Stimulated activated CD4-positive, alpha-beta T cell treated with anti-CD3 and anti-CD28 coated beads, Interleukin-1b, Interleukin-23, amount 100 ng/mL, for 4 hours (primary cell): Measurements from ENCODE around the gene POLDIP2.
"Not testable (repeated sequence)": the region's sequence is repeated elsewhere in the genome, so short reads cannot be mapped to it uniquely, and the experiment has no call there.

Experiments
- DNase-seq, 2 donors: peaks; one replicate each; pipeline ENCODE4 v3.0.0-alpha.2; 2020; ENCODE audit warnings: low read depth in 2 of 2

Gene POLDIP2

GRCh38 chr17:28365487-28365886, 8.2 kb upstream of the POLDIP2 start:
- DNase-seq = no peak

DNA sequence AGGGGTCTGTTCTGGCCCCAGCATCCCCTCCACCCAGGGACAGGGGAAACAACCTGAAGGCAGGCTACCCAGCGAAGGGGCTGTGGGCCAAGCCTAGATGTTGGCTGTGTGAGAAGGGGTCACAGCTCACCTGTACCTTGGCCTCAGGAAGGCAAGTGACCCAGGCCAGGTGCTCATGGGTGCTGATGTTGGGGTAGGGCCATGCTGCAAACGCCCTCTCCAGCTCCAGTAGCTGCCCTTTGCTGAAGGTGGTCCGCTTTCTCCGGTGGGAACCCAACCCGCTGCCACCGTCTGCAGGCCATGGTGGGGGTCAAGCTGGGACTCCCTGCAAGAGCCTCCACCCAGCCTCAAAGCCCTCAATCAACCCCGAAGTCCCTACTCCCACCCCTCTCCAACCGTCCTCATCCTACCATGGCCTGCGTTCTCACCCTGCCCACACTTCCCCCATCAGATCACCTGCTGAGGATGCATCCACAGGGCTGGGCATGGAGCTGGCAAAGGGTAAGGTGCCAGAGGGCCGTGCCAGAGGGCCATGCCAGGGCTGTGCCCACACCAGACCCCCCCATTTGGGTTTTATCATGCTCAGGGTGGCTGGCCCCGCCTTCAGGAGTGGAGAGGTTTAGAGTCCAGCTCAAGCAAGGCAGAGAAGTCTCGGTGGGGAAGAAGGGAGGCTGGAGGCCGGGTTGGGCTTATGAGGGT, 7.5 kb upstream of the POLDIP2 start, which contains the start of gene SEBOX:
SEBOX (minus strand) TSS at position 535 of the 699 bp plus-strand sequence; CDS start at position 487, 48 bp downstream.
- DNase-seq = no peak

DNA sequence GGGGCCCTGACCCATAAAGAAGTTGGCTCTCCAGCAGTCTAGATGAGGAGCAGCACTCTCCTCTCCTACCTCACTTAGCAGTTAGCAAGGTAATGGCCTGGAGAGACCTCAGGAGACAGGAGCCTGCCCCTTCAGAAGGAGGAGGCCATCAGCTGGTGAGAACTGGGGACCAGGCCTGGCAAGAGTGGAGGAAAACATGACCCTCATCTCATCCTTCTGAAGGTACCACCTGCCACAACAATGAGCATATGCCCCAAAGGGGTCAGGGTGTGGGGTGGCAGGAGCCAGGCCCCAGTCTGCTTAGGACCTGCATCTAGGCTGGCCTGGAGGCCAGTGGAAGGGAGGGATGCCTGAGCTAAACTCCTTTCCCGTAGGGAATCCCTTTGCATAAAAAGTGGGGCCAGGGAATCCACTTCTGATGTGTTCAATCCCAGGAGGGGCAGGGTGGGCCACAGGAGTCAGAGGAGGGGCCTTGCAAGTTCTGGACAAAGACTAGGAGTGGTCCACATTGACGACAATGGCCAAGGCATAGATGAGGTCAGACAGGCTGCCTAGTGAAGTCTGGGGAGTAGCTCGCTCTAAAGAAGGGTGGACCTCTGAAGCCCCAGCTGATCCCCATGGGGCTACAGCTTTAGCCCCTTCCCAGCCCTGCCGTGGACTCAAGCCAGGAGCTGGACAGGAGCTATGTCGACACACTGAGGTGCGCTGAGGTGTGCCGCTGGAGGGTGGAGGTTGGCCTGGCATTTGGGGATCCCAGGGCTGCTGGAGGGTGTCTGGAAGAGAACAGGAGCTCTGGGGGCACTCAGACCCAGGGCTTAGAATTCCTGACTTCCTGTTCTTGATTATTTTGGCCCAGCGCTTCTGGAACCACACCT, 6.7 kb upstream of the POLDIP2 start:
- DNase-seq = no peak

DNA sequence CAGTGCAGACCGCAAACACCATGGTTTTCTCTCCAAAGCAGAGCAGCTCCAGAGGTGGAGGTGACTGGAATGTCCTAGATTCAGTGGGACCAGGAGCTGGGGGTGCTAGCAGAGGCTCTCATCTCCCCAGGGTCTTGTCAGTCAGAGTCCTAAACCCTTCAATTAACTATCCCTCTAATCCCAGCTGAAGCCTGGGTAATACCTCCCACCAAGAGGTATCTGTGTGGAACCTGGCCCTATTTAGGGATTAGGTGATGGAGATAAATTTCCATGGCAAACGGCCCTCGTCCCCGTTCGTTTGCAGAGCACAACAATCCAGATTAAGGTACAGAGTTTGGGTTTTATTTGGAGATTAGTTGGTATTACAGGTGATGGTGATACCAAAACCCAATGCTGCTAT, 5.9 kb upstream of the POLDIP2 start:
- no peak for DNase-seq

DNA sequence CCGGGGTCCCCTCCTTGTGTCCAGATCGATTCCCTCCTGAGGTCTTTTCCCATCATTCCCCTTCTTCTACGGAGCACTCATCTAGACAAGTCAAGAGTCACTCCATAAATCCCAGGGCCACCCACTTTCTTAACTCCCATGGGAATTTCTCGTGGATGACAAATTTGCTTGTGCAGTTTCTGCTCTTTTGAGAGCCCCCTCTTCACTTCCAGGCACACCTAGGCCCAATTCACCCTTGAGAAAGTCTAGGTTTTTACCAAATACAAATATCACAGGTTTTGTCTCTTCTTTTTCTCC, 522 bp upstream of the POLDIP2 start:
- DNase-seq = no peak

DNA sequence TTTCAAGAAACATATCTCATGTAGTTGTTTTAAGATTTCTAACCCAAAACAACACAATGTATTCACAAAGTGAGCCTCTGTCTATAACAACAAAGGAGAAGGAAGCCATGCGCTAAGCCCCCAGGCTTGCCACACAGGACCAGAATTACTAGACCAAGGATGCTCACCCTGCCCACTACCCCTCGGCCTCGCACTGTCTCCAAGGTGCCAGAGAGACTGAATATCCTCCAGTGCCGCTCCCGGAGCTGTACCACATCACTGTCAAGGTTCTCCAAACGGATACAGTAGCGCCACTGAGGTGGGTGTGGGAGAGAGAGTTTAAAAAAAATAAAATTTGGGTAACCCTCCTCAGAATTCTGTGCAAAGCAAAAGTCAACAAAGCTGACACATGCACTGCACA, 7.1 kb downstream of the POLDIP2 start:
- DNase-seq = no peak

DNA sequence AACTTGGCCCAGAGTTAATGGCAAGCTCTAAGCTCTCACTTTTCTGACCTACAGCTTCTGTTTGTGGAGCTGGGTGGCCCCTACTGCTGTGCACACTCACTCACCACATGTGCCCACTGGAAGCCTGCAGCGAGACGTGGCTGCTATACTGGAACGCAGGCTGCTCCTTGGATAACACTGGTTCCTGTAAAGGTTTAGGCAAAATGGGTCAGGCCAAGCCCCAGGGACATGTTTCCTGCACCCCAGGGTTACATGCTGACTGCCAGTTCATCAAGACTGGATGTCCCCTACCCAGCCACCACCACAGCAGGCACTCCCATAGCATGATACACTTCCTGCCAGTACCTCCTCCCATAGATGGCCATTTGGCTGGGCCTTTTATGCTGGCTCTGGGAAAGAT, 8.3 kb downstream of the POLDIP2 start:
- DNase-seq = no peak

GRCh38 chr17:28347261-28347891, 10.0 kb downstream of the POLDIP2 start:
- DNase-seq = no peak

DNA sequence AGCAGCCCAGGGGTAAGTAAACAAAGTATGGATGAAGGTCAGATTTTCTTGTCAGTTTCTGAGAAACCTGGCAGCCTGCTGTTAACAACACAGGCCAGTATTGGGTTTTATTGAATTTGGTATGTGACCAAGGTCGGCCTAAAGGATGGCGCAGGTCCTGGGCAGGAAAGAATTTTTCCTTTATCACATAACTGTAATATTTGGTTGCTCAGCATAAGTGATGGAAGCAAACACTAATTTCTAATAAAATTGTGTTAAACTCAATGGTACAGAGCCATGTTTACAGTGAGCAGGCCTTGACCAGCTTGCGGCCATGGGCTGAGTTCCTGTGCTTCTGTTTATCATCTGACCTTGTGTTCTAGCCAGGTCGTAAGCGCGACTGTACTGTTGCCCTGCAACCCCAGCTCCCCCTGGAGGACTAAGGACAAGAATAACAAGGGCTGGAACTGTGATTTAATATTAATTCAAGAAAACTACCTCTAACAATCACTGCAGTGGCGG, 10.5 kb downstream of the POLDIP2 start:
- no peak for DNase-seq

- no peak for DNase-seq
Measured at GRCh38 chr17:28346199-28346580, 11.1 kb downstream of the POLDIP2 start.

DNA sequence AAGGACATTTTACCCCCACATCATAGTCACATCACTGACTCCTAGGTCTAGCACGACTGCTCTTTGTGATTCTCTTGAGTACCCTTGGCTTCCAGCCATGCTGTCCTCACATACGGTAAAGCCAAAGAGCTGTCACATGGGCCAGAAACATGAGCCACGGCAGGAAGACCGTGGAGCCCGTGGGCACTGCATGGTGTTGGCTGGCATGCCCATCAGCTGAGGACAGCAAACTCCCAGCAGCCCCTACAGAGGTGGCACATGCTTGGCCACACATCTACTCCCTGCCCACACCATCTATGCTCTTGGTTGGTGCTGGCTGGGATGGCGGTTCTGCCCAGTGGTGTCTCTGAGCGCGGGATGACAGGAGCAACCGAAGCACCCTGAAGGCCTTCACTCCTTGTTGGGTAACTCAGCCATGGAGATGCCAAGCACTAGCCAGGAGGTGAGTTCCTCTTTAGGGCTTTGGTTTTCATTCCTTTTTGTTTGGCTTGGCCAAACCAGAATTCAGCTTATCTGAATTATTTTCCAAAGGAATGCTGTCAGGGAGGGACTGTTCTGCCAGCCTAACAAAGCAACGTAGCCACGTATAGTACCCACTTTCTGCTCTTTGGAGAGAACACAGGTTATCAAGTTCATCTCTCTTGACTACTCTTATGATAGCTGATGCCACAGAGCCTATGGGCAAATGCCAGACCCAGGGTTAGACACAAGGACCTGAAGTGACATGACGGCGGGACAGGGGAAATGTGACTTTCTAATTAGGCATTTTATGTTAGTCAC, 11.7 kb downstream of the POLDIP2 start:
- no peak for DNase-seq

DNA sequence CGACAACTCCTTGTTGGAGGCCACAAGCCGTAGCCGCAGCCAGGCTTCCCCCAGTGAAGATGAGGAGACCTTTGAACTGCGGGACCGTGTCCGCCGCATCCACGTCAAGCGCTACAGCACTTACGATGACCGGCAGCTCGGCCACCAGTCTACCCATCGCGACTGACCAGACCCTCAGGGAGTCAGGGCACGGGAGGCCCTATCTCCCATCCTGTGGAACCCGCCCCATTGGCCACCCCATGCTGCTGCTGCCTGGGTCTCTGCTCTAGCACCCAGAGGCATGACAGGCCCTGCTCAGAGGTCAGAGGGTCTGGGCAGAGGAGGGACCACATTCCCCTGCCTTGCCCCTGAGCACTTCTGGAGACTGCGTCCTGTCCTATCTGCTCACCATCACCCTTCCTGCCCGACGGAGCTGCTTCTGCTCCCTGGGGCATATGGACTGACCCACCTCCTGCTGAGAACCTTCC, 12.9 kb downstream of the POLDIP2 start:
- DNase-seq = no peak

DNA sequence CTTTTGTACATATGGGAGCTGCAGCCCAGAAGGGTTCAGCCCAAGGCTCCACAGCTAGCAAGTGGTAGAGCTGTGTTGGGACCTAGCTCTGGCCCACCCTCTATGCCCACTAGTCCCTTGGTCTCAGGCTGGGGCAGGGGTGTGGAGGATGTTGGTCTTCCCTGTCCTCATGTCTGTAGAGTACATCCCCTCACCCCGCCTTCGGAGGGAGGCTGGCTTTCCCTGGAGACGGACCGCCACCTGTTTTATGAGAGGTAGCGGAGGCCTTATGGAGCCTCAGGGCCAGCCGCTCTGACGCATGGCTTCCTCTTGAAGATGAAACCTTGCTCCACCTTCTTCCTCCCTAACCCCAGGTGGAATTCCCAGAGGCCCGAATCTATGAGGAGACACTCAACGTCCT, 13.3 kb downstream of the POLDIP2 start:
- DNase-seq = no peak

- DNase-seq = no peak
Measured at GRCh38 chr17:28343491-28343932, 13.8 kb downstream of the POLDIP2 start.

GRCh38 chr17:28342313-28342712, 15.0 kb downstream of the POLDIP2 start:
- DNase-seq = no peak

- no peak for DNase-seq
Measured at GRCh38 chr17:28341516-28341915, 15.8 kb downstream of the POLDIP2 start.

GRCh38 chr17:28340374-28340773, 17.0 kb downstream of the POLDIP2 start:
- DNase-seq = no peak

- DNase-seq = no peak
Measured at GRCh38 chr17:28339431-28339830, 17.9 kb downstream of the POLDIP2 start.

DNA sequence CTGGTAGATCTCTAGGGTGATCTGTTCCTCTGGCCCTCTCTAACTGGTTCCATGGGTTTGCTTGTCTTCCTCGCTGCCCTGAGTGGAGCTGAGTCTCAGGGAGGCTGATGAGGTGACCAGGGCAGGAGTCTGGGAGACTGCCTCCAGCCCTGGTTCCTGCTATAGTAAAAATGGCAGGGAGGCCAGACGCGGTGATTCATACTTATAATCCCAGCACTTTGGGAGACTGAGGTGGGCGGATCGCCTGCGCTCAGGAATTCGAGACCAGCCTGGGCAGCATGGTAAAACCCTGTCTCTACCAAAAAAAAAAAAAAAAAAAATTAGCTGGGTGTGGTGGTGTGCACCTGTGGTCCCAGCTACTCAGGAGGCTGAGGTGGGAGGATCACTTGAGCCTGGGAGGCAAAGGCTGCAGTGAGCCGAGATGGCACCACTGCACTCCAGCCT, 18.5 kb downstream of the POLDIP2 start:
- not testable (repeated sequence) for DNase-seq

DNA sequence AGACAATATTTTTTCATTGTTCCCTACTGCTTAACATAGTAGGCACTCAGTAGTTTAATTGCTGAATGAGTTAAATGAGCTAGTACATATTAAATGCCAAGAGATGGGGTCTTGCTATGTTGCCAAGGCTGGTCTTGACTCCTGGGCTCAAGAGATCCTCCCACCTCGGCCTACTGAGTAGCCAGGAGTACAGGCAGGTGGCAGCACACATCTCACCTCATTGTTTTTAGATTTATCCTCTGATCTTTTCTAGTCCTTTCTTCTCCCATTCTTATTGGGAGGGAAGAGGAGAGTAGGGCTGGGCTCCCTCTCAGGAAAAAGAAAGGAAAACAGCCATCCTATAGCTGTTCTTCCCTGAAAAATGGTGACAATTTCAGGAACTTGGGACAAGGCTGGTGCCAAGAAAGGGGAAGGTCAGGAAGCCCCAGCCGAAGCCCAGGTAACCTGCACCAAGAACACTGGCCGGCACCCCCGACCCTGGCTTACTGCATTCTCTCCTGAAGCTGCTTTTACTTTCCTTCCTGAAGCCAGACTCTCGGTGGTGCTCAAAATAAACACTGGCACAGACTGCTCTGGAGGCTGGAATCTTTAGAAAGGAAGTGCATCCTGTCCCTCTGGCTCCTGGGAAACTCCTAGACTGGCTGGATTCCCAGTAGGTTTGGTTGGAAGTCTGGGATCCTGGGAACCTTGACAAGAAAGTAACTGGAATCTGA, 19.1 kb downstream of the POLDIP2 start:
- no peak for DNase-seq
